Stimulated activated effector memory CD8-positive, alpha-beta T cell treated with anti-CD3 and anti-CD28 coated beads, Interleukin-12 subunit alpha, Interleukin-12 subunit beta, amount 100 ng/mL, for 72 hours (primary cell): ENCODE data around the gene TEX2.

Experiments
- ATAC-seq: fragments of 150-1000 bp; cut with Tn5 transposase; 2 replicates; pipeline ENCODE4 v1.10.0; 2021
- DNase-seq, 2 donors: peaks; one replicate each; pipeline ENCODE4 v3.0.0; 2021 to 2022; ENCODE audit warnings: low spot score in 2 of 2
- H3K27ac Mint-ChIP-seq: one replicate; pipeline ENCODE4 v1.8.0; 2022; ENCODE audit warnings: mild to moderate bottlenecking, mixed read lengths
- H3K36me3 Mint-ChIP-seq: one replicate; pipeline ENCODE4 v1.8.0; 2022; ENCODE audit warnings: mild to moderate bottlenecking, mixed read lengths
- H3K4me1 Mint-ChIP-seq: one replicate; pipeline ENCODE4 v1.8.0; 2022; ENCODE audit warnings: mixed read lengths
- H3K4me3 Mint-ChIP-seq: one replicate; pipeline ENCODE4 v1.8.0; 2022; ENCODE audit warnings: mild to moderate bottlenecking, mixed read lengths
- H3K9me3 Mint-ChIP-seq: one replicate; pipeline ENCODE4 v1.8.0; 2022; ENCODE audit warnings: mixed read lengths

TEX2 gene, protein sequence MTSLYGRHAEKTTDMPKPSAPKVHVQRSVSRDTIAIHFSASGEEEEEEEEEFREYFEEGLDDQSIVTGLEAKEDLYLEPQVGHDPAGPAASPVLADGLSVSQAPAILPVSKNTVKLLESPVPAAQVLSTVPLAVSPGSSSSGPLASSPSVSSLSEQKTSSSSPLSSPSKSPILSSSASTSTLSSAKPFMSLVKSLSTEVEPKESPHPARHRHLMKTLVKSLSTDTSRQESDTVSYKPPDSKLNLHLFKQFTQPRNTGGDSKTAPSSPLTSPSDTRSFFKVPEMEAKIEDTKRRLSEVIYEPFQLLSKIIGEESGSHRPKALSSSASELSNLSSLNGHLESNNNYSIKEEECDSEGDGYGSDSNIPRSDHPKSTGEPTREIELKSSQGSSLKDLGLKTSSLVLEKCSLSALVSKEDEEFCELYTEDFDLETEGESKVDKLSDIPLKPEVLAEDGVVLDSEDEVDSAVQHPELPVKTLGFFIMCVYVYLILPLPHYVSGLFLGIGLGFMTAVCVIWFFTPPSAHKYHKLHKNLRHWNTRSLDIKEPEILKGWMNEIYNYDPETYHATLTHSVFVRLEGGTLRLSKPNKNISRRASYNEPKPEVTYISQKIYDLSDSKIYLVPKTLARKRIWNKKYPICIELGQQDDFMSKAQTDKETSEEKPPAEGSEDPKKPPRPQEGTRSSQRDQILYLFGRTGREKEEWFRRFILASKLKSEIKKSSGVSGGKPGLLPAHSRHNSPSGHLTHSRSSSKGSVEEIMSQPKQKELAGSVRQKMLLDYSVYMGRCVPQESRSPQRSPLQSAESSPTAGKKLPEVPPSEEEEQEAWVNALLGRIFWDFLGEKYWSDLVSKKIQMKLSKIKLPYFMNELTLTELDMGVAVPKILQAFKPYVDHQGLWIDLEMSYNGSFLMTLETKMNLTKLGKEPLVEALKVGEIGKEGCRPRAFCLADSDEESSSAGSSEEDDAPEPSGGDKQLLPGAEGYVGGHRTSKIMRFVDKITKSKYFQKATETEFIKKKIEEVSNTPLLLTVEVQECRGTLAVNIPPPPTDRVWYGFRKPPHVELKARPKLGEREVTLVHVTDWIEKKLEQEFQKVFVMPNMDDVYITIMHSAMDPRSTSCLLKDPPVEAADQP

DNA sequence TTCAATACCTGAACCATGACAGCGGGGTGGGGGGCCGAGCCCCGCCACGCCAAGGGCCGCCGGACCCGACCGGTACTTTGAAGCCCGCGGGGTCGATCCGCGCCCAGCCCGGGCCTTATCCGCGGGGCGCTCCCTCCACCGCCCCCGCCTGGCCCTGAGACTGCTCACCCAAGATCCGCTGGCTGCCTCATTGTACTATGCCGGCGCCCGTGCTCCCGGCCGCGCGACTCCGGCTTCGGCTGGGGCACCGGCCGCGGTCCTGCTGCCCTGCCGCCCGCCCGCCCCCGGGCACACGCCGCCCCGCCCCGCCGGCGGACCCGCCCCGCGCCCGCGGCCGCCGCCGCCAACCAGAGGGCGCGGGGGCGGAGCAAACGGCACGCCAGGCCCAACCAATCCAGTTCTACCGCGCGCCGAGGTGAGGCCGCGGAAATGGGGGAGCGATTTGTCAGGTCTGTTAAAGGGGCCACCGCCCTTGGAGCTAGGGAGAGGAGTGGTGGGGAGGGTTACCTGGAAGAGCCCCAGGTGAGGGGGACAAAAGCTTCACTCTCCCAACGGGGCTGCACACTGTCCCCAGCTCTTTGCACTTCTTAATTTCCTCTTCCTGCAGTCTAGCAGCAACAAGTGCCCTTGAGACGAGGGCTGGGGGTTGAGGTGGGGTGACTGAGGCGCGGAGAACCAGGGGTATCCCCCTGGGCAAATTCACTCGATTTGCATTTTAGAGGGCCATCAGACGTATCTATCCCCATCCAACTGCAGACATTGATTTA is at the start of gene TEX2:
Gene TEX2, minus strand, starts transcription at position 261 of the 767 bp plus-strand sequence. CDS start 49,043 bp downstream, outside the sequence.
- H3K4me1 Mint-ChIP-seq = peaks cover 35% of the 10 kb centered on the region
- H3K4me3 Mint-ChIP-seq = peak within 1 kb of the TSS; percentile 95
- H3K36me3 Mint-ChIP-seq = peaks cover 6% of the 10 kb centered on the region
- peak within 1 kb of the TSS; percentile 93 for H3K27ac Mint-ChIP-seq
- no peaks in the 10 kb centered on the region for H3K9me3 Mint-ChIP-seq
- DNase-seq (peak; percentile 79 to 92), ATAC-seq (peak; percentile 90)

DNA sequence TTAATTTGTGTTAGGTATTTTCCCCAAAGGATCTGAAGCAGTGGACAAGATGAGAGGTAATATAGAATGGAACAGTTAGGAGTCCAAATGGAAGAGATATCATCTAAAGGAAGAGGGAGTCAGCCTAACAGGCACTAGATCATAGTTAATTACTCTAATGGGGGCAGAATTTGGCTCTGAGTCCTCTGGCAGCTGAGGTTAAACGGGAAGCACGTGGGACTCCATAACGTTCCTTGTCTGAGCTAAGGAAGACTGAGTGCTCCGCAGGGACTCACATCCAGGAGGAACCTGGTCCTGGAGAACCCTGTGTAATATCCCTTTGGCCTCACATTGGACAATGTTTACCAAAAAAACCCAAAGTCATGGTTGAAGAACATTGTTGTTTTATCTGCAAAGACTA is 46.6 kb upstream of the TEX2 start:
- Mint-ChIP-seq H3K27ac (no peak overlapping the region), H3K4me3 (no peak overlapping the region), H3K9me3 (no peaks in the 10 kb centered on the region), H3K4me1 (peaks cover 6% of the 10 kb centered on the region), H3K36me3 (no peaks in the 10 kb centered on the region)
- DNase-seq (no peak), ATAC-seq (no peak)

DNA sequence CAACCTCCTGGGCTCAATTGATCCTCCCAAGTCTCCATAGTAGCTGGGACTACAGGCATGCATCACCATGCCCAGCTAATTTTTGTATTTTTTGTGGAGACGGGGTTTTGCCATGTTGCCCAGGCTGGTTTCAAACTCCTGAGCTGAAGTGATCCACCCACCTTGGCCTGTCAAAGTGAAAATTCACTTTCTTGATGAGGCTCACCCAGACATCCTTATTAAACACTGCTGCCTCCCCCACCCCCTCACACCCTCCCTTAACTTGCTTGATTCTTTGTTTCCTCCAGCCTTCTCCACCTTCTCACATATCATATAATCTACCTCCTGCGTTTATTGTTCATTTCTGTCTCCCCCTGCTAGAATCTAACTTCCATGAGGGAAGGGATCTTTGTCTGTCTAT is 46.0 kb upstream of the TEX2 start:
- H3K4me3 Mint-ChIP-seq = no peak overlapping the region
- DNase-seq (no peak), ATAC-seq (no peak)
- no peaks in the 10 kb centered on the region for H3K9me3 Mint-ChIP-seq
- H3K36me3 Mint-ChIP-seq = no peaks in the 10 kb centered on the region
- H3K4me1 Mint-ChIP-seq = peaks cover 6% of the 10 kb centered on the region
- H3K27ac Mint-ChIP-seq = no peak overlapping the region

DNA sequence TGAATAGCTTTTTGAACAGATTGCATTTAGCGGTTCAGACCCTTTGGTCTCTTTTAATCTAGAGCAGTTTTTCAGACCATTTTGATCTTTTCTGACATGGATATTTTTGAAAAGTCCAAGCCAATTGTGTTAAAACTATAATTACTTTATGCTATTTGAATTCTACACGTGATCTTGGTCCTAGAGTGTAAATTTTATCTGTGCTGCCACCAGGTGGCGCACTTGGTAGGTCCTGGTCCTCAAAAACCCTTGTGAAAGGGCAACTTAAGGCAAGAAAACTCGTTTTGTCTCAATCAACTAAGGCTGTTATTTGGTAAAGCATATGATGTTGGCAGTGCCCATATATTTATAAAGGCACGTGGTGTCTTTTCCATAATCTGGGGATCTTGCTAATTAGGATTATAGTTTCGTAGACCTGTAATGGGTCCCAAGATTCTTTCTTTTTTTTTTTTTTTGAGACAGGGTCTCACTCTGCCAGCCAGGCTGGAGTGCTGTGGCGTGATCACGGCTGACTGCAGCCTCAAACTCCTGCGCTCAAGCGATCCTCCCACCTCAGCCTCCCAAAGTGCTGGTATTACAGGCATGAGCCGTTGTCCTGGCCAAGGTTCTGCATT is 43.9 kb upstream of the TEX2 start:
- Mint-ChIP-seq H3K4me1 (peaks cover 6% of the 10 kb centered on the region), H3K4me3 (no peak overlapping the region), H3K27ac (no peak overlapping the region), H3K36me3 (no peaks in the 10 kb centered on the region), H3K9me3 (no peaks in the 10 kb centered on the region)
- peak; percentile 59 to 75 for DNase-seq
- ATAC-seq = no peak

DNA sequence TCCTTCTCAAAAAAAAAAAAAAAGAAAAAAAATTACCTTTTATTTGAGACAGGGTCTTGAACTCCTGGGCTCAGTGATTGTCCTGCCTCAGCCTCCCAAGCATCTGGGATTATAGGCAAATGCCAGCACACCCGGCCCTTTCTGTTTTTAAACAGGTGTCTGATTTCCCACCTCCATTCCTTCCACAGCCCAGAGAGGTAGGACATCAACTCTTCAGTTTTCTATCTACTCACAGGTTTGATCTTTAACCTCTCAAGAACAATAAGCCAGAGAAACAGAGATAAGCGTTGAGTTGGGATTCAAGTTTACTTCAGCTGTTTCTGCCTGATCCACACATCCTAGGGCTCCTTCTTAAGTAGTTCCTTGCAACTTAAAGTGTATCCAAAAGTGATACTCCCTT is 41.5 kb upstream of the TEX2 start:
- no peak for DNase-seq
- Mint-ChIP-seq H3K27ac (no peak overlapping the region), H3K9me3 (no peaks in the 10 kb centered on the region), H3K4me3 (no peak overlapping the region), H3K36me3 (no peaks in the 10 kb centered on the region), H3K4me1 (peaks cover 6% of the 10 kb centered on the region)
- ATAC-seq = no peak

DNA sequence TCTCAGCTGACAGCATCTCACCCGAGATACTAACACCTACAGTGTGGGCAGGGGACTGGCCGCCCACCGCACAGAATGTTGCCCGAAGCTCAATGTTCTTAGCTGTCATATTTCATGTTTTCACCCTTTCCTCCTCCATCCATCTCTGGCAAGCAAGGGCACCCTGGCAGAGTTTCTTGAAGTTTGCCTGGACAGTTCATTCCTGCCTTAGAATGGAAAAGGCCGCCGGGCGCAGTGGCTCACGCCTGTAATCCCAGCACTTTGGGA is 37.6 kb upstream of the TEX2 start:
- H3K4me1 Mint-ChIP-seq = no peaks in the 10 kb centered on the region
- H3K36me3 Mint-ChIP-seq = no peaks in the 10 kb centered on the region
- DNase-seq (no peak), ATAC-seq (no peak)
- no peak overlapping the region for H3K27ac Mint-ChIP-seq
- H3K9me3 Mint-ChIP-seq = no peaks in the 10 kb centered on the region
- no peak overlapping the region for H3K4me3 Mint-ChIP-seq

DNA sequence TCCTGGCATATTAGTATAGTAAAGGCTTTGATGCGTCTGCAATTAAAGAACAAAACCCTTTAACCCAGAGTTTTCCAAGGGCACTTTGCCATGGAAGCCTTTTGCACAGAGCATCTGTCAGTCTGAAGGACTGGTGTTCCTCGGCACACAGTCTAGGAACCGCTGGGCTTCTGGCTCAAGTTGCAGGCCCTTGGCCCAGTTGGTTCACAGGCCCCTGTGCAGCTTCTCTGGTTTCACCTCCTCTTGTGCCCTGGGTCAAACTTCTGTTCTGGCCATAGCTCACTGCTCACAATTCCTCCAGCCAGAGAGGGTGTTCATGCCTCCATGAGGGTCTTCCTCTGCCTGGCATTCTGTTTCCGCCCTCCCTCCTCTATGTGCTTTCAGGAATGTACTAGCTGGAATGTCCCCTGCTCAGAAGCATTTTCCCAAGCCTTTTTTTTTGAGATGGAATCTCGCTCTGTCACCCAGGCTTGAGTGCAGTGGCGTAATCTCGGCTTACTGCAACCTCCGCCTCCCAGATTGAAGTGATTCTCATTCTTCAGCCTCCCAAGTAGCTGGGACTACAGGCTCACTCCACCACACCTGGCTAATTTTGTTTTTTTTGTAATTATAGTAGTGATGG is 34.5 kb upstream of the TEX2 start:
- no peak for DNase-seq
- H3K4me1 Mint-ChIP-seq = no peaks in the 10 kb centered on the region
- no peaks in the 10 kb centered on the region for H3K9me3 Mint-ChIP-seq
- no peaks in the 10 kb centered on the region for H3K36me3 Mint-ChIP-seq
- no peak overlapping the region for H3K4me3 Mint-ChIP-seq
- no peak for ATAC-seq
- H3K27ac Mint-ChIP-seq = no peak overlapping the region

DNA sequence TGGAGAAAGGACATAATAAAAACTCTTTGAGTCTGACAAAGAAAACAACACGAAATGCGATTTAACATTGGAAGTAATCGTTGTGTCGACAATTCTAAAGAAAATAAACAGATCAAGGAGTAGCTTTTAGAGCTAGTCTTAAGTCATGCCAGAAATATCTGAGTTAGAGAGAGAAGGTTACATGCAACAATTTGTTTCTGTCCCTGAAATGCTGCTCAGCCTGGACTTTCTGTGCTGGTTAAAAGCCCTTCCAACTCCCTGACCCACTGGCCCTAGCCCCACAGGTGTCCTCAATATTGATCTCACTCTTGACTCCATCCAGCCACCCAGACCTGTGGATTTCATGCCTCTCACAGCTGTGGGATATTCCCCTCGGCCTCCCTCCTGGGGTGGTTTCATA is 33.2 kb upstream of the TEX2 start:
- Mint-ChIP-seq H3K27ac (no peak overlapping the region), H3K9me3 (peaks cover 3% of the 10 kb centered on the region), H3K36me3 (no peaks in the 10 kb centered on the region), H3K4me1 (no peaks in the 10 kb centered on the region), H3K4me3 (no peak overlapping the region)
- no peak for ATAC-seq
- no peak for DNase-seq

DNA sequence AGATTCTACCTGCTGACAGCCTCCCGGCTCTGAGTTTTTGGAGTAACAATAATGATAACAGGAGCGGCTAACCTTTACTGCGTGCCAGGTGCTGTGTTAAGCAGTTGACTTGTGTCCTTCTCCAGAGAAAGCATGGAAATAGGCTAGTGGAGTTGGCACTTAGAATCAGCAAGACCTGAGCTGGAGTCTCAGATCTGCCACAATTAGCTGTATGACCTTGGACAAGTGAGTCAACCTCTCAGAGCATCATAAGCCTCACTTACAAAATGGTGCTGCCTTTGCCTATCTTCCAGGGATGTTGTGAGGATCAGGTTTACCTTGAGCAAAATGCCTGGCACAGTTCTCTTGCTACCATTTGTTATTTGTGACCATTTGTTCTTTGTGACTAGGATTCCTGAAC is 32.1 kb upstream of the TEX2 start:
- Mint-ChIP-seq H3K9me3 (peaks cover 4% of the 10 kb centered on the region), H3K27ac (no peak overlapping the region), H3K36me3 (no peaks in the 10 kb centered on the region), H3K4me3 (no peak overlapping the region), H3K4me1 (no peaks in the 10 kb centered on the region)
- DNase-seq (no peak), ATAC-seq (no peak)

DNA sequence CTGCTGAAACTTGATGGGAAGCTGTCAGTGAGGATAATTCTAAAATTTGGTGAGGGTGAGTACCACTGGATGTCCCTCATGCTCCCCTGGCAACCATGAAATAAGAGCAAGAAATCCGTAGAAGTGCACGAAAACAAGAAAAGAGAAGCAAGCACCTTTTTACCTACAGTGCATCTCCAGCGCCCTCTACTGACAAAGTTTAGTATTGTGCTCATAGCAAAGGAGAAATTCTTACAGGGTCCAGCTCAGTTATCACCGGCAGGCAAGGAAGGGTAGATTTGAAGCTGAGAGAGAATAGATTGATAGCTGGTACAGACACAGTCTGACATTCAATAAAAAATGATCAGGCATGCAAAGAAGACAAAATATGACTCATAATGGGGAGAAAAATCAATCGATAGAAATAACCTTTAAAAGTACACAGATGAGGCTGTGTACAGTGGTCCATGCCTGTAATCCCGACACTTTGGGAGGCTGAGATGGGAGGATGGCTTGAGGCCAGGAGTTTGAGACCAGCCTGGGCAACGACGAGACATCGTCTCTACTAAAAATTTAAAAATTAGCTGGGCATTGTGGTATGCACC is 28.3 kb upstream of the TEX2 start:
- Mint-ChIP-seq H3K4me3 (no peak overlapping the region), H3K9me3 (peaks cover 4% of the 10 kb centered on the region), H3K4me1 (no peaks in the 10 kb centered on the region), H3K27ac (no peak overlapping the region), H3K36me3 (no peaks in the 10 kb centered on the region)
- DNase-seq (peak in 1 of 2 donors; percentile 51), ATAC-seq (no peak)

DNA sequence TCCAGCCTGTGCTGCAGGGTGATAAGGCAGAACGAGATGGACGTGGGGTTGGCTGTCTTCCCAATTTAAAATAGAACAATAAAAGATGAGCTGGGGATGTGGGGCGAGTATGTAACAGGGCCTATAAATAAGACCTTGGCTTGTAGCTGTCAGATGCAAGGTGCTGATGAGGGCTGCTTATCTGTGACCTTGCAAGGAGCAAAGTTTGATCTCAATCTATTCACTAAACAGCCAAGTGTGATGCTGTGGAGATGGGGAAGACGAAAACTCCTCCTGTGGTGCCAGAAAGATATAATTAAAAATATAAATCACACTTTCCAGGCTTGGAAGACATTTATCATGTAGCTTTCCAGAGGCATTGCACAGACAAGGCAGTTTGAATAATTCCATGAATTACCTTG is 26.7 kb upstream of the TEX2 start:
- DNase-seq = no peak
- ATAC-seq = no peak
- Mint-ChIP-seq H3K4me1 (no peaks in the 10 kb centered on the region), H3K9me3 (peaks cover 4% of the 10 kb centered on the region), H3K27ac (no peak overlapping the region), H3K36me3 (no peaks in the 10 kb centered on the region), H3K4me3 (no peak overlapping the region)

DNA sequence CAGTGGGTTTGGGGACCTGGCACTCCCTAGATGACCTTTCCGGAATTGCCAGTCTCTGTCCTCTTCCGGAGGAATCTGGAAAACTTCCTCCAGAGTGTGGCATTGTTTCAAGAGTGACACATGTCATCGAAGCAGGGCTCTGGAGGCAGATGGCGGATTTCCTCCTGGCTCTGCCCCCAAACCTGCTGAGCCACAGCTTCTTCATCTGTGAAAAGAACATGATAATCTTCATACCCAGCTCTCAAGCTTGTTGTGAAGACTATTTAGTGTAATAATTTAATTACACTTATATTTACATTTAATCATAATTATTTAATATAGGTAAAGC is 19.7 kb upstream of the TEX2 start:
- DNase-seq (no peak), ATAC-seq (no peak)
- Mint-ChIP-seq H3K4me1 (no peaks in the 10 kb centered on the region), H3K9me3 (no peaks in the 10 kb centered on the region), H3K36me3 (no peaks in the 10 kb centered on the region), H3K27ac (no peak overlapping the region), H3K4me3 (no peak overlapping the region)

DNA sequence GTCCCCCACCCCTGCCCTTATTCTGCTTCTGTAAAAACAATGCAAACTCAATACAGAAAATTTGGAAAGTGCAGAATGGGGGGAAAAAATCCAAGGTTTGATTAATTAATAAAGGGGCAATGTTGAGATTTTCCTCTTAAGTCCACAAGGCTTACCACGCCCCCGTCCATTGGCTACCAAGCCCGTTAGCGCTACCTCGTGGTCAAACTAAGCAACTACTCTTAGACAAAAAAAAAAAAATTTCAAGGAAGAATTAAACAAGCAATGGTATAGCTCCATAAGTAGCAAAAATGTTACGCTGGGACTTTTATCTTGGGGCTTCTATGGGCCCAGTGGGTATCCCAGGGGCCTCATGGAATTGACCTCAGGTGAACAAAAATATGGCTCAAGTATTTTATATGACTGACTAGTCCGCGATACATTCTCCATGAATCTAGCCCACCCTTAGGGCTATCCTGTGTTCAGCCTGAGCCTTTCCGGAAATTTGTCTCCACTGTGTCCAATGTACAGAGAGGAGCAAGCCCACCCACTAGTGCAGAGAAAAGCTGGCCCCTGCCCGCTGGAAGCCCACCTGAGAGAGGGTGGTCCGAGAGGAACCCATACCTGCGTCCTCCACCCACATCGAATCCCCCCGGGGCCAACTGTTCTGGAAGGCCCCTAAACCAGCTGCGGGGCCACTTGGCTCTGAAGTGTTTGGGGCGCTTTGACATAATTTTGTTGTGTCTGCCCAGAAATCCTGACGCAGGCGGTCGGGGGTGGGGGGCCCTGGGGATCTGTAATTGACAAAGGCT is 19.1 kb upstream of the TEX2 start:
- H3K27ac Mint-ChIP-seq = no peak overlapping the region
- DNase-seq = peak; percentile 48 to 67
- H3K4me1 Mint-ChIP-seq = no peaks in the 10 kb centered on the region
- ATAC-seq = no peak
- no peaks in the 10 kb centered on the region for H3K36me3 Mint-ChIP-seq
- H3K9me3 Mint-ChIP-seq = no peaks in the 10 kb centered on the region
- H3K4me3 Mint-ChIP-seq = no peak overlapping the region

DNA sequence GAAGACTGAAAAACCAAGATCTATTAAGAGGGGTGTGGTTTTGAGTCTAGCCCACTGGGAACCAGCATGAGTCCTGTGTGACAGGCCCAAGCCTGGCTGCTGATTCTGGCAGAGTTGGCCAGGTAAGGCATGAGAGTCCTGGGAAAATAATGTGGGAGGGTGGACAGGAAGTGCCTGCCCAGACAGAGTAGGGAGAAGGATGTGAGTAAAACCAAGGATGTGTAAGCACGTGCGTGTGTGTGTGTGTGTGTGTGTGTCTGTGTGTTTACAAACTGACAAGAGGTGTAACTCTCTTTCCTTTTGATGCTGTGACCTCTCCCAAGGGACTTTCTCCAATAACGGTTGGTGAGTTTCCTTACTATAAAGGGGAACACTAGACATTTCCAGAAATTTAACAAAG is 15.6 kb upstream of the TEX2 start:
- Mint-ChIP-seq H3K36me3 (no peaks in the 10 kb centered on the region), H3K4me1 (no peaks in the 10 kb centered on the region), H3K27ac (peak overlapping the region; percentile 41), H3K4me3 (no peak overlapping the region), H3K9me3 (no peaks in the 10 kb centered on the region)
- ATAC-seq (no peak), DNase-seq (no peak)
